ENCODE results near the gene SNX5. TPM values are rescaled to one million over a fixed set of nuclear protein-coding genes. Genes with fewer than 3 reads are reported as not detected.

SNX5 gene
- total and polyA plus RNA-seq, 9 of the 15 experiments (the other 6 are each of a cell fraction or from before 2014, with no cell fraction given): 53.5 to 276 (median 160) TPM

- no peak for TF ChIP-seq TSC22D4 (tag; IDR thresholded peaks at IDR 0.05)
- no peak for TF ChIP-seq ZNF407 (IDR thresholded peaks at IDR 0.05; ENCODE audit: low read depth)
- TF ChIP-seq FOXM1 (IDR thresholded peaks at IDR 0.05; ENCODE audit: low read depth): peak; percentile 90
- TF ChIP-seq FOXM1 (CRISPR knock-in tag; IDR thresholded peaks at IDR 0.05; ENCODE audit: low read depth): no peak
- TF ChIP-seq ZNF280B (CRISPR knock-in tag; IDR thresholded peaks at IDR 0.05): no peak
- TF ChIP-seq ELF2 (CRISPR knock-in tag; IDR thresholded peaks at IDR 0.05): no peak
- TF ChIP-seq PTRF (tag; IDR thresholded peaks at IDR 0.05): no peak
- no peak for TF ChIP-seq ZNF277 (CRISPR knock-in tag; IDR thresholded peaks at IDR 0.05; ENCODE audit: borderline replicate concordance)
- TF ChIP-seq RBBP5 (IDR thresholded peaks at IDR 0.05; ENCODE audit: borderline replicate concordance, insufficient read depth, low read length, poor library complexity, severe bottlenecking): peak; percentile 41
- no peak for TF ChIP-seq MLX (CRISPR knock-in tag; conservative IDR thresholded peaks at IDR 0.05)
- no peak for TF ChIP-seq MIER1 (IDR thresholded peaks at IDR 0.05; ENCODE audit: low read depth)
- no peak for TF ChIP-seq ATF4 (CRISPR knock-in tag; IDR thresholded peaks at IDR 0.05)
- no peak for TF ChIP-seq TAF15 (IDR thresholded peaks at IDR 0.05; ENCODE audit: low read depth, low read length)
- TF ChIP-seq CHD1 (IDR thresholded peaks at IDR 0.05; ENCODE audit: low read length): no peak
These were observed 43.3 kb downstream of the SNX5 start (continued) for GRCh38 chr20:17925141-17925939.

Data from K562 (cell line).